Breast epithelium (tissue), 4 donors: ENCODE data around the gene NR2E3. TPM values are rescaled to one million over a fixed set of nuclear protein-coding genes. Genes with fewer than 3 reads are reported as not detected.

Experiments used
- DNase-seq, 2 donors: peaks; one replicate each; pipeline ENCODE4 v3.0.0-alpha.2; 2019; ENCODE audit warnings: low spot score in 2 of 2
- H3K27ac ChIP-seq, 2 donors: fragments of 200-600 bp; sonication (generic) in 1 of 2; one replicate each; pipeline ENCODE4 v1.5.1; 2016 to 2019; ENCODE audit warnings: mild to moderate bottlenecking in 1 of 2
- H3K27me3 ChIP-seq, 2 donors: fragments of 200-600 bp; sonication (generic) in 1 of 2; one replicate each; pipeline versions ENCODE4 v1.5.1 to v1.6.0; 2017 to 2019; ENCODE audit warnings: control low read depth in 1 of 2, mild to moderate bottlenecking in 1 of 2
- H3K36me3 ChIP-seq: fragments of 200-600 bp; one replicate; pipeline ENCODE4 v1.5.1; 2019
- H3K4me1 ChIP-seq, 2 donors: fragments of 200-600 bp; sonication (generic); one replicate each; pipeline ENCODE4 v1.5.1; 2016 to 2019; ENCODE audit warnings: control low read depth in 1 of 2
- H3K4me3 ChIP-seq, 3 donors: fragments of 200-600 bp; sonication (generic); 1 replicate in 2 of 3; 2 replicates in 1 of 3; pipeline ENCODE4 v1.5.1; 2016 to 2019; ENCODE audit warnings: mild to moderate bottlenecking in 3 of 3, moderate library complexity in 2 of 3
- H3K9me3 ChIP-seq, 2 donors: fragments of 200-600 bp; sonication (generic) in 1 of 2; one replicate each; pipeline ENCODE4 v1.5.1; 2016 to 2019; ENCODE audit warnings: control low read depth in 1 of 2
- POLR2A ChIP-seq: fragments of 450-650 bp; IDR thresholded peaks from one replicate; pipeline ENCODE4 v1.6.1; 2016; ENCODE audit warnings: antibody characterized with exemption, mild to moderate bottlenecking, moderate library complexity
- POLR2AphosphoS5 ChIP-seq, 3 donors: sonication (generic); formaldehyde crosslinking; IDR thresholded peaks; one replicate each; pipeline ENCODE4 v1.6.1; 2017; ENCODE audit warnings: antibody characterized with exemption in 3 of 3
- intact Hi-C: fragments of 100-400 bp; cut with DNase I; formaldehyde crosslinking; loops from one replicate; pipeline ENCODE4 v1.15.1; 2023; ENCODE audit warnings: low total_unique reads
- total RNA-seq, 3 donors: library from RNA; depleted of rRNA; stranded (reverse); fragments of >200 nt; gene quantifications; one replicate each; pipeline ENCODE4 v1.1.0, GENCODE V29; 2016
- TF ChIP-seq, protein P1 (sequence below), 3 donors: fragments of 450-650 bp; IDR thresholded peaks; one replicate each; pipeline ENCODE4 v1.5.1; 2016 to 2017; ENCODE audit warnings: antibody characterized with exemption in 3 of 3, mild to moderate bottlenecking in 3 of 3, moderate library complexity in 3 of 3

The NR2E3 gene
- total RNA-seq, 3 donors from 2014 or later, result 1.6 to 2.9 TPM; not detected in 1

DNA sequence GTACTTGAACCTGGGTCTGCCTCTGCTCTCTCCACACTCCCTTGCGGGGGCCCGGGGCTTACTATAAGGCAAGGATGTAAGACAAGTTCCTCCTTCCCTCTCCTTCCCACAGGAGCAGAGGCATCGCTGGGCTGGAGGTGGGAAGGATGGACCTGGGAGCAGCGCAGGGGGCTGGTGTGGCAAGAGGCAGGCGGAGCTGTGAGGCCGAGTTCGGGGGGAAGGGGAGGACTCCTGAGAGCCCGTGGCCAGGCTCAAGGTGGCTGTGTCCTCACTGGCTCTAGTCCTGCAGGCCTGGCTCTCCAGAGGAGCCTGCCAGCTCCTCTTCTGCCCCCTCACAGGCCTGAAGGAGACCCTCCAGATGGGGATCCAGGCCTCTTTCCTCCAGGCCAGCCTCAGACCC lies 1.0 kb upstream of the NR2E3 start:
- intact Hi-C loops, result no loop called here
- H3K27ac ChIP-seq, result no peak overlapping the region

DNA sequence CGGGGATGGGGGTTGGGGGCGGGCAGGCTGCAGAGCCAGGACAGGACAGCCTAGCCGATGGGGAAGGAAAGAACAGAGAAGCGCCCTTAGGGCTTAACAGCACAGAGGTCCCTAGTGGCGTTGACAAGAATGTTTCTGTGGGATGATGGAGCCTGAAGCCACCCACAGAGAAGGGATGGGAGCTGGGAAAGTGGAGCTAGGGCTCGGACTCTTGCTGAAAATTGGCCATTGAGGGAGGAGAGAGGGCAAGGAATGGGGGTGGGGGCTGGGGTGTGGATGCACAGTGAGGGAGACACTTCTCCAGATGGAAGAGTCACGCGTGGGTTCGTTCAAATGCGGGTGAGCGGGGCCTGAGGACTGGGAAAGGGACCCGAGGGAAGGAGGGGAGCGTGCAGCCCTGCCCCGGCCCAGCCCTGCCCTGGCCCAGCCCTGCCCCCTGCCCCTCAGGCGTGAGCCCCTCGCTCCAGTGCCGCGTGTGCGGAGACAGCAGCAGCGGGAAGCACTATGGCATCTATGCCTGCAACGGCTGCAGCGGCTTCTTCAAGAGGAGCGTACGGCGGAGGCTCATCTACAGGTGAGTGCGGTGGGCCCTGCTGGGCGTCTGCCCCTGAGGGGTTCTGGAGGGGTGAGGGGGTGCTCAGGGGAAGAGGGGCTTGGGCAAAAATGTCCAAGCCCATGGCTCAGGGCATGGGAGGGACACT lies 832 bp downstream of the NR2E3 start:
- no peak overlapping the region for H3K4me3 ChIP-seq
- no peaks in the 10 kb centered on the region for H3K36me3 ChIP-seq
- no peak for DNase-seq
- no peaks in the 10 kb centered on the region for H3K27me3 ChIP-seq
- H3K4me1 ChIP-seq, result no peaks in the 10 kb centered on the region
- intact Hi-C loops, result no loop called here
- TF ChIP-seq POLR2AphosphoS5 (IDR thresholded peaks at IDR 0.05) (no peak), POLR2A (no peak)
- TF ChIP-seq, protein P1, sequence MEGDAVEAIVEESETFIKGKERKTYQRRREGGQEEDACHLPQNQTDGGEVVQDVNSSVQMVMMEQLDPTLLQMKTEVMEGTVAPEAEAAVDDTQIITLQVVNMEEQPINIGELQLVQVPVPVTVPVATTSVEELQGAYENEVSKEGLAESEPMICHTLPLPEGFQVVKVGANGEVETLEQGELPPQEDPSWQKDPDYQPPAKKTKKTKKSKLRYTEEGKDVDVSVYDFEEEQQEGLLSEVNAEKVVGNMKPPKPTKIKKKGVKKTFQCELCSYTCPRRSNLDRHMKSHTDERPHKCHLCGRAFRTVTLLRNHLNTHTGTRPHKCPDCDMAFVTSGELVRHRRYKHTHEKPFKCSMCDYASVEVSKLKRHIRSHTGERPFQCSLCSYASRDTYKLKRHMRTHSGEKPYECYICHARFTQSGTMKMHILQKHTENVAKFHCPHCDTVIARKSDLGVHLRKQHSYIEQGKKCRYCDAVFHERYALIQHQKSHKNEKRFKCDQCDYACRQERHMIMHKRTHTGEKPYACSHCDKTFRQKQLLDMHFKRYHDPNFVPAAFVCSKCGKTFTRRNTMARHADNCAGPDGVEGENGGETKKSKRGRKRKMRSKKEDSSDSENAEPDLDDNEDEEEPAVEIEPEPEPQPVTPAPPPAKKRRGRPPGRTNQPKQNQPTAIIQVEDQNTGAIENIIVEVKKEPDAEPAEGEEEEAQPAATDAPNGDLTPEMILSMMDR (IDR thresholded peaks at IDR 0.05), result no peak
- H3K27ac ChIP-seq, result no peak overlapping the region
- H3K9me3 ChIP-seq, result no peaks in the 10 kb centered on the region

More for the DNA sequence above, 1.0 kb upstream of the NR2E3 start:
- H3K36me3 ChIP-seq, result no peaks in the 10 kb centered on the region
- no peak for TF ChIP-seq POLR2A
- TF ChIP-seq, protein P1 (IDR thresholded peaks at IDR 0.05), result no peak
- no peak for TF ChIP-seq POLR2AphosphoS5 (IDR thresholded peaks at IDR 0.05)
- H3K4me3 ChIP-seq, result no peak overlapping the region
- no peak for DNase-seq
- no peaks in the 10 kb centered on the region for H3K9me3 ChIP-seq
- no peaks in the 10 kb centered on the region for H3K4me1 ChIP-seq
- H3K27me3 ChIP-seq, result no peaks in the 10 kb centered on the region

DNA sequence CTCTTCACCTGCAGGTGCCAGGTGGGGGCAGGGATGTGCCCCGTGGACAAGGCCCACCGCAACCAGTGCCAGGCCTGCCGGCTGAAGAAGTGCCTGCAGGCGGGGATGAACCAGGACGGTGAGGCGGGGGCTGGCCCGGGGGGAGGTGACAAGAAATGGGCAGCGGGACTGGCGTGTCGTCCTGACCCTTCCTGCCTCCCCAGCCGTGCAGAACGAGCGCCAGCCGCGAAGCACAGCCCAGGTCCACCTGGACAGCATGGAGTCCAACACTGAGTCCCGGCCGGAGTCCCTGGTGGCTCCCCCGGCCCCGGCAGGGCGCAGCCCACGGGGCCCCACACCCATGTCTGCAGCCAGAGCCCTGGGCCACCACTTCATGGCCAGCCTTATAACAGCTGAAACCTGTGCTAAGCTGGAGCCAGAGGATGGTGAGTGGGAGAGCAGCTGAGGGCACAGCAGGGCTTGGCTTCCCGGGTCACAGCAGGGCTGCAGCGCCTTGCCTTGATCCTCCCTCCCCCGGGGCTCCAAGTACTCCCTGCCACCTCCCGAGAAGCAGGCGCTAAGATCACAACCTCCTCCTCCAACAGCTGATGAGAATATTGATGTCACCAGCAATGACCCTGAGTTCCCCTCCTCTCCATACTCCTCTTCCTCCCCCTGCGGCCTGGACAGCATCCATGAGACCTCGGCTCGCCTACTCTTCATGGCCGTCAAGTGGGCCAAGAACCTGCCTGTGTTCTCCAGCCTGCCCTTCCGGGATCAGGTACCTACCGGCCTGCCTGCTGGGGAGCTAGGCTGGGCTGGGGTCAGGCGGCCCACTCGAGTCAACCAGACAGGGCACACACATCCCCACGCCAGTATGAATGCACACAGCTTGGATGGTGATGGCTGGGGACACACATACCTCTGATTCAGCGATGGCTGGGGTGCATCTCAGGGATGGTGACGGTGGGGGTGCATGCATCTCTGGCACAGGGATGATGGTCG lies 1.7 kb downstream of the NR2E3 start:
- no peaks in the 10 kb centered on the region for H3K9me3 ChIP-seq
- intact Hi-C loops, result no loop called here

DNA sequence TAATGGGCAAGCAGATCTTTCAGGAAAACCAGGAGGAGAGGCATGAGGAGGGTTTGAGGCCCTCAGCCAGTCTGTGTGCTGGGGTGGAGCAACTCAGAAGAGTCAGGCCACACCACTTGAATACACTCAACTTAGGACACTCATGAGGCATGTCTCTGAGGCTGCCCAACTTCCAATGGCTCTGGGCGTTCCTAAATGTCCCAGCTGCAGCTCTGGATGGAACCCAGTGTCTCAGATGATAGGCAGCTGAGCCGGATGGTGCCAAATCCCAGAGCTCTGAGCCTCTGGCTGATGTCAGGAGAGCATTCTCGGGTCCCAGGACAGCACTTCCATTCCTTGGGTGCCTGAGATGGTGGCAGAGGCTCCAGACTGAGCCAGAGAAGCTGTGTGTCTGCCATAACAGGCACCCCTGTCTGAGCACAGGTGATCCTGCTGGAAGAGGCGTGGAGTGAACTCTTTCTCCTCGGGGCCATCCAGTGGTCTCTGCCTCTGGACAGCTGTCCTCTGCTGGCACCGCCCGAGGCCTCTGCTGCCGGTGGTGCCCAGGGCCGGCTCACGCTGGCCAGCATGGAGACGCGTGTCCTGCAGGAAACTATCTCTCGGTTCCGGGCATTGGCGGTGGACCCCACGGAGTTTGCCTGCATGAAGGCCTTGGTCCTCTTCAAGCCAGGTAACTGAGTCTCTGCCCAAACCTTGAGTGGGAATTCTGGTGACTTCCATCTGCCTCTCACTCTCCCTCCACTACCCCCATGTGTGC lies 2.8 kb downstream of the NR2E3 start:
- intact Hi-C loops, result no loop called here
- H3K36me3 ChIP-seq, result no peaks in the 10 kb centered on the region
- H3K27me3 ChIP-seq, result no peaks in the 10 kb centered on the region
- TF ChIP-seq POLR2A (no peak), POLR2AphosphoS5 (IDR thresholded peaks at IDR 0.05) (no peak)
- TF ChIP-seq, protein P1 (IDR thresholded peaks at IDR 0.05), result no peak
- DNase-seq, result no peak
- H3K9me3 ChIP-seq, result no peaks in the 10 kb centered on the region
- no peak overlapping the region for H3K27ac ChIP-seq
- H3K4me3 ChIP-seq, result no peak overlapping the region
- no peaks in the 10 kb centered on the region for H3K4me1 ChIP-seq

More for the DNA sequence above, 1.7 kb downstream of the NR2E3 start:
- Histone ChIP-seq H3K4me1 (no peaks in the 10 kb centered on the region), H3K4me3 (no peak overlapping the region), H3K27me3 (no peaks in the 10 kb centered on the region), H3K27ac (no peak overlapping the region), H3K36me3 (no peaks in the 10 kb centered on the region)
- no peak for DNase-seq
- TF ChIP-seq POLR2A (no peak), POLR2AphosphoS5 (IDR thresholded peaks at IDR 0.05) (no peak)
- TF ChIP-seq, protein P1 (IDR thresholded peaks at IDR 0.05), result no peak
